ENCODE measurements around the gene MED27.

GRCh38 chr9:131836021-131836420 is 243.6 kb downstream of the MED27 start:
- TF ChIP-seq CTCF (IDR thresholded peaks at IDR 0.05) (no peak), POLR2A (IDR thresholded peaks at IDR 0.05) (no peak), POLR2AphosphoS5 (IDR thresholded peaks at IDR 0.05) (no peak)

Measured in sigmoid colon (tissue), 4 donors.